Measurements from ENCODE around the gene KRCC1. TPM values are rescaled to one million over a fixed set of nuclear protein-coding genes. Genes with fewer than 3 reads are reported as not detected.
A peak's percentile ranks its signal among the peaks of the same experiment; 100 is the strongest.

Gene KRCC1
- total and polyA plus RNA-seq, 12 donors, result 18.5 to 27.0 (median 22.0) TPM

GRCh38 chr2:88085099-88085498 is 29.5 kb upstream of the KRCC1 start:
- DNase-seq (no peak), ATAC-seq (no peak)
- Histone ChIP-seq H3K4me1 (peaks cover 0 to 31% (median 19%) of the 10 kb centered on the region in 9 donors), H3K4me3 (no peak overlapping the region), H3K9me3 (no peaks in the 10 kb centered on the region), H3K27me3 (no peaks in the 10 kb centered on the region), H3K36me3 (peaks cover 0 to 26% (median 0%) of the 10 kb centered on the region in 9 donors), H3K27ac (no peak overlapping the region)
- TF ChIP-seq CTCF (IDR thresholded peaks at IDR 0.05), result no peak
- 90 to 96% methylated on average over 2 of the region's 2 CpGs for WGBS, 2 donors
- intact Hi-C loops (cut with DNase I), result no loop called here

- peaks cover 0 to 18% (median 0%) of the 10 kb centered on the region in 9 donors for H3K36me3 ChIP-seq
- DNase-seq, result no peak
- H3K27ac ChIP-seq, result peak overlapping the region in 4 of 10 donors; percentile 21 to 40 (median 29)
- WGBS, 2 donors, result 90 to 91% methylated on average over 1 of the region's 1 CpG
- TF ChIP-seq CTCF (IDR thresholded peaks at IDR 0.05), result no peak
- H3K4me1 ChIP-seq, result peaks cover 0 to 49% (median 26%) of the 10 kb centered on the region in 9 donors
- H3K27me3 ChIP-seq, result no peaks in the 10 kb centered on the region
- ATAC-seq, result no peak
- intact Hi-C loops (cut with DNase I), result no loop called here
- no peaks in the 10 kb centered on the region for H3K9me3 ChIP-seq
- no peak overlapping the region for H3K4me3 ChIP-seq
Observed at GRCh38 chr2:88082781-88083180, 27.2 kb upstream of the KRCC1 start.

- intact Hi-C loops (cut with DNase I), result no loop called here
- ATAC-seq, result peak in 5 of 8 donors; percentile 24 to 62 (median 43)
- no peak for DNase-seq
- H3K36me3 ChIP-seq, result peaks cover 0 to 18% (median 0%) of the 10 kb centered on the region in 9 donors
- no peaks in the 10 kb centered on the region for H3K27me3 ChIP-seq
- 66 to 68% methylated on average over 4 of the region's 4 CpGs for WGBS, 2 donors
- no peaks in the 10 kb centered on the region for H3K9me3 ChIP-seq
- peaks cover 0 to 56% (median 26%) of the 10 kb centered on the region in 9 donors for H3K4me1 ChIP-seq
- no peak overlapping the region for H3K4me3 ChIP-seq
- TF ChIP-seq CTCF (IDR thresholded peaks at IDR 0.05), result peak in 1 of 9 donors; percentile 18
- H3K27ac ChIP-seq, result peak overlapping the region in 5 of 10 donors; percentile 19 to 40 (median 31)
Observed at GRCh38 chr2:88081924-88082608, 26.5 kb upstream of the KRCC1 start.

GRCh38 chr2:88080545-88080944 is 25.0 kb upstream of the KRCC1 start:
- H3K27ac ChIP-seq, result peak overlapping the region in 2 of 10 donors; percentile 35 to 53
- H3K27me3 ChIP-seq, result no peaks in the 10 kb centered on the region
- TF ChIP-seq CTCF (IDR thresholded peaks at IDR 0.05), result no peak
- H3K4me1 ChIP-seq, result peaks cover 0 to 70% (median 30%) of the 10 kb centered on the region in 9 donors
- H3K4me3 ChIP-seq, result no peak overlapping the region
- ATAC-seq (no peak), DNase-seq (no peak)
- peaks cover 0 to 14% (median 0%) of the 10 kb centered on the region in 9 donors for H3K36me3 ChIP-seq
- WGBS, 2 donors, result 53 to 59% methylated on average over 2 of the region's 2 CpGs
- no peaks in the 10 kb centered on the region for H3K9me3 ChIP-seq
- intact Hi-C loops (cut with DNase I), result no loop called here
